Measurements from ENCODE around the gene KLF16.

- TF ChIP-seq, protein P1, sequence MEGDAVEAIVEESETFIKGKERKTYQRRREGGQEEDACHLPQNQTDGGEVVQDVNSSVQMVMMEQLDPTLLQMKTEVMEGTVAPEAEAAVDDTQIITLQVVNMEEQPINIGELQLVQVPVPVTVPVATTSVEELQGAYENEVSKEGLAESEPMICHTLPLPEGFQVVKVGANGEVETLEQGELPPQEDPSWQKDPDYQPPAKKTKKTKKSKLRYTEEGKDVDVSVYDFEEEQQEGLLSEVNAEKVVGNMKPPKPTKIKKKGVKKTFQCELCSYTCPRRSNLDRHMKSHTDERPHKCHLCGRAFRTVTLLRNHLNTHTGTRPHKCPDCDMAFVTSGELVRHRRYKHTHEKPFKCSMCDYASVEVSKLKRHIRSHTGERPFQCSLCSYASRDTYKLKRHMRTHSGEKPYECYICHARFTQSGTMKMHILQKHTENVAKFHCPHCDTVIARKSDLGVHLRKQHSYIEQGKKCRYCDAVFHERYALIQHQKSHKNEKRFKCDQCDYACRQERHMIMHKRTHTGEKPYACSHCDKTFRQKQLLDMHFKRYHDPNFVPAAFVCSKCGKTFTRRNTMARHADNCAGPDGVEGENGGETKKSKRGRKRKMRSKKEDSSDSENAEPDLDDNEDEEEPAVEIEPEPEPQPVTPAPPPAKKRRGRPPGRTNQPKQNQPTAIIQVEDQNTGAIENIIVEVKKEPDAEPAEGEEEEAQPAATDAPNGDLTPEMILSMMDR (IDR thresholded peaks at IDR 0.05) = no peak
- TF ChIP-seq ZFX (IDR thresholded peaks at IDR 0.05; ENCODE audit: borderline replicate concordance) = no peak
These were observed 20.4 kb upstream of the KLF16 start for GRCh38 chr19:1883784-1884183.
